B cell (primary cell): ENCODE results near the gene FUOM. TPM values are rescaled to one million over a fixed set of nuclear protein-coding genes. Genes with fewer than 3 reads are reported as not detected.
A peak's percentile ranks its signal among the peaks of the same experiment; 100 is the strongest.

Experiments used
- ATAC-seq: fragments of 200-7000 bp; cut with Tn5 transposase; one replicate; pipeline ENCODE4 v1.10.0; 2021; ENCODE audit warnings: low read depth, mild to moderate bottlenecking, moderate number of reproducible peaks, moderate library complexity
- CTCF ChIA-PET: fragments of 350-600 bp; sonication (Branson Sonifier 250); formaldehyde crosslinking; loops from one replicate; lab custom pipeline; 2021; ENCODE audit warnings: antibody characterized with exemption, inconsistent platforms; lab: Charles Lee
- POLR2A ChIA-PET: fragments of 350-600 bp; sonication (Branson Sonifier 250); formaldehyde crosslinking; loops from one replicate; lab custom pipeline; 2021; ENCODE audit warnings: antibody characterized with exemption; lab: Charles Lee
- DNase-seq: peaks from one replicate; pipeline ENCODE4 v3.0.0; 2013
- H2AFZ ChIP-seq: 2 replicates; pipeline ENCODE4 v1.6.1; 2012; ENCODE audit warnings: mild to moderate bottlenecking, low read depth, low read length; ENCODE audit not compliant: insufficient read depth, poor library complexity, severe bottlenecking
- H3K27ac ChIP-seq, 2 donors: 1 replicate in 1 of 2; 2 replicates in 1 of 2; pipeline ENCODE4 v1.5.1; 2012 to 2013; ENCODE audit warnings: low read length in 2 of 2, mild to moderate bottlenecking in 2 of 2, moderate library complexity in 1 of 2
- H3K27me3 ChIP-seq, 4 experiments: fragments of 200-600 bp in 1 of 4; sonication (generic) in 1 of 4; replicated peaks in 1 of 4; 1 replicate in 2 of 4; 2 replicates in 2 of 4; pipeline versions ENCODE4 v1.6.1 to v1.7.0; 2013 to 2016; ENCODE audit warnings: low read length in 3 of 4, mild to moderate bottlenecking in 2 of 4, mixed read lengths in 1 of 4, moderate library complexity in 1 of 4; ENCODE audit not compliant: insufficient read depth in 4 of 4, control insufficient read depth in 3 of 4; ENCODE audit errors: control extremely low read depth in 1 of 4
- H3K36me3 ChIP-seq, 2 experiments: replicated peaks in 1 of 2; 1 replicate in 1 of 2; 2 replicates in 1 of 2; pipeline versions ENCODE4 v1.6.1 to v1.7.1; 2013; ENCODE audit warnings: low read length in 1 of 2; ENCODE audit not compliant: insufficient read depth in 2 of 2, control insufficient read depth in 1 of 2; ENCODE audit errors: control extremely low read depth in 1 of 2, extremely low read depth in 1 of 2
- H3K4me1 ChIP-seq, 2 donors: fragments of 200-600 bp in 1 of 2; sonication (generic) in 1 of 2; 1 replicate in 1 of 2; 2 replicates in 1 of 2; pipeline versions ENCODE4 v1.5.1 to v1.6.1; 2013 to 2017; ENCODE audit warnings: low read length in 2 of 2; ENCODE audit not compliant: control insufficient read depth in 2 of 2, insufficient read depth in 2 of 2
- H3K4me2 ChIP-seq: replicated peaks from 2 replicates; pipeline ENCODE3; 2012; ENCODE audit warnings: mild to moderate bottlenecking, low read depth, low read length; ENCODE audit not compliant: poor library complexity, severe bottlenecking
- H3K4me3 ChIP-seq, 5 experiments: fragments of 200-600 bp in 1 of 5; sonication (generic) in 1 of 5; 1 replicate in 3 of 5; 2 replicates in 2 of 5; pipeline versions ENCODE4 v1.5.1 to v1.7.0; 2011 to 2016; ENCODE audit warnings: low read length in 4 of 5, mild to moderate bottlenecking in 4 of 5, low read depth in 2 of 5, control low read depth in 1 of 5, moderate library complexity in 1 of 5; ENCODE audit not compliant: insufficient read depth in 1 of 5; ENCODE audit errors: control extremely low read depth in 1 of 5, extremely low read depth in 1 of 5
- H3K79me2 ChIP-seq: fragments of 200-600 bp; sonication (generic); one replicate; pipeline ENCODE4 v1.6.0; 2016; ENCODE audit warnings: low read length; ENCODE audit not compliant: control insufficient read depth, insufficient read depth
- H3K9ac ChIP-seq: fragments of 200-600 bp; sonication (generic); 2 replicates; pipeline ENCODE4 v1.6.1; 2017; ENCODE audit warnings: mild to moderate bottlenecking, low read length, moderate library complexity
- H3K9me3 ChIP-seq, 3 donors: one replicate each; pipeline versions ENCODE4 v1.6.1 to v1.7.1; 2013; ENCODE audit warnings: low read length in 2 of 3; ENCODE audit not compliant: control insufficient read depth in 2 of 3, insufficient read depth in 1 of 3; ENCODE audit errors: control extremely low read depth in 1 of 3
- H4K20me1 ChIP-seq: 2 replicates; pipeline ENCODE4 v1.6.0; 2012; ENCODE audit warnings: mild to moderate bottlenecking, low read length; ENCODE audit not compliant: insufficient read depth, control insufficient read depth, poor library complexity, severe bottlenecking
- H3K27ac Mint-ChIP-seq: one replicate; pipeline ENCODE4 v1.8.0; 2021; ENCODE audit warnings: mixed read lengths
- H3K27me3 Mint-ChIP-seq: one replicate; pipeline ENCODE4 v1.8.0; 2021; ENCODE audit warnings: mixed read lengths
- H3K4me1 Mint-ChIP-seq: one replicate; pipeline ENCODE4 v1.8.0; 2021; ENCODE audit warnings: mixed read lengths
- H3K4me3 Mint-ChIP-seq: one replicate; pipeline ENCODE4 v1.8.0; 2021; ENCODE audit warnings: mixed read lengths
- H3K9me3 Mint-ChIP-seq: one replicate; pipeline ENCODE4 v1.8.0; 2022; ENCODE audit warnings: mixed read lengths; ENCODE audit not compliant: insufficient read depth
- CTCF ChIP-seq: fragments of 200-600 bp; IDR thresholded peaks from one replicate; pipeline ENCODE4 v1.8.0; 2022; ENCODE audit warnings: antibody characterized with exemption, mild to moderate bottlenecking
- EZH2 ChIP-seq: IDR thresholded peaks from 2 replicates; pipeline ENCODE4 v1.6.1; 2012; ENCODE audit warnings: borderline replicate concordance, low read depth, mild to moderate bottlenecking, moderate library complexity, low read length; ENCODE audit not compliant: insufficient read depth, poor library complexity, severe bottlenecking
- WGBS: methylation state at CpG from one replicate; pipeline ENCODE4 v1.1.5; 2013; ENCODE audit warnings: missing lambda C conversion rate; ENCODE audit not compliant: insufficient coverage; 5-methylcytosine and 5-hydroxymethylcytosine counted together
- intact Hi-C: fragments of 100-400 bp; cut with micrococcal nuclease; formaldehyde crosslinking; loops from one replicate; pipeline ENCODE4 v1.10.0; 2022
- polyA plus RNA-seq: library from polyadenylated mRNA; depleted of rRNA; stranded (reverse); fragments of >200 nt; gene quantifications from 2 replicates; pipeline ENCODE4 v1.2.3, GENCODE V29; 2012
- total RNA-seq, 2 donors: library from RNA; stranded (reverse); fragments of 120-200 nt in 1 of 2; gene quantifications; 1 replicate in 1 of 2; 2 replicates in 1 of 2; pipeline versions ENCODE4 v1.2.3 to v1.2.4, GENCODE V29; 2013 to 2022

Gene FUOM
- total and polyA plus RNA-seq, 2 donors (not counting 1 experiment from before 2014, with no cell fraction given): 23.8 to 30.7 TPM

DNA sequence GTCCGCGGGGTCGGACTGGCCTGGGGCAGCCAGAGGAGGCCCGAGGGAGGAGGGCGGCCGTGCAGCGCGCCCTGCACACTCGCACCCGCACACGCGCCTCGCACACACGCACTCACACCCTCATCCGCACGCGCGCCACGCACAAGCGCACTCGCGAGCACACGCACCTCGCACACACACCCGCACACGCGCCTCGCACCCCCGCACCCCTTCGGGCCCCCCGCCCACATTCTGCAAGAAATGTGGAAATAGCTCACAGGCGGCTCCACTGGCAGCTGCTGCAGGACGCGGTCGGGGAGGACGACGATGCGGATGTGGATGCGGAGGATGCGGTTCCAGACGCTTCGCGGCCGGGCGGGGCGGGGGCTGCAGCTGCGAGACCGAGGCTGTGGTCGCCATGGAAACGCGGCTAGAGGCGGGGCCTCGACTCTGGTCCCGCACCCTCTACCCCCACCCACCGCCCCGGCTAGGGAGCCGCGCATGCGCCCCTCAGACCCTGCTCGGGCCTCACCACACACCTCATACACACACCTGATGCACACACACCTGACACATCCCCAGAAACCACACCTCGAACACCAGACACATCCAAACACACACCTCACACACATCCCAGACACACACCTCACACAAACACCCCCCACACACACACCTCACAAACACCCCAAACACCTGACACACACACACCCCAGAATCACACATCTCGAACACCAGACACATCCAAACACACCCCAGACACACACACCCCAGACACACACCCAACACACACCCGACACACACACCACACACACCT lies 21.0 kb downstream of the FUOM start, which contains the start of gene CALY:
Gene CALY (minus strand): TSS at position 320 of the 793 bp plus-strand sequence. CDS start 7,907 bp downstream, outside the sequence.
- peak within 1 kb of the TSS; percentile 70 for H3K27ac Mint-ChIP-seq
- no peak within 1 kb of the TSS for H3K27ac ChIP-seq
- POLR2A ChIA-PET: interaction anchor here (0.8 kb wide), 1 partner anchor 733 kb away, joined by 3 read pairs; no protein-coding TSS in a partner anchor
- H3K27me3 ChIP-seq: peaks cover 0 to 60% (median 37%) of the 10 kb centered on the region in 4 experiments
- CTCF ChIA-PET: no interaction called here
- peaks cover 10% of the 10 kb centered on the region for H3K4me1 Mint-ChIP-seq
- H3K4me3 Mint-ChIP-seq: peak within 1 kb of the TSS; percentile 93
- H3K9me3 ChIP-seq: peaks cover 0 to 26% (median 0%) of the 10 kb centered on the region in 3 donors
- H3K4me3 ChIP-seq: peak within 1 kb of the TSS in 4 of 5 experiments; percentile 40 to 51 (median 46)
- H3K27me3 Mint-ChIP-seq: peaks cover 18% of the 10 kb centered on the region
- H3K9me3 Mint-ChIP-seq: no peaks in the 10 kb centered on the region
- H3K9ac ChIP-seq: peak within 1 kb of the TSS; percentile 65
- H3K36me3 ChIP-seq: no peaks in the 10 kb centered on the region
- TF ChIP-seq EZH2 (peak; percentile 47), CTCF (no peak)
- no peaks in the 10 kb centered on the region for H3K79me2 ChIP-seq
- WGBS: 19% methylated on average over 61 of the region's 63 CpGs
- H3K4me2 ChIP-seq: peak within 1 kb of the TSS; percentile 98
- H4K20me1 ChIP-seq: no peaks in the 10 kb centered on the region
- intact Hi-C loops: no loop called here
- DNase-seq: peak; percentile 81
- peak within 1 kb of the TSS; percentile 55 for H2AFZ ChIP-seq
- ATAC-seq: peak; percentile 34
- peaks cover 35 to 44% of the 10 kb centered on the region in 2 donors for H3K4me1 ChIP-seq
